WTC11 (cell line): Measurements from ENCODE around the gene AIG1.

Experiments used
- CTCF ChIP-seq: fragments of 200-600 bp; IDR thresholded peaks from 2 replicates; pipeline ENCODE4 v1.8.0; 2022; ENCODE audit warnings: antibody characterized with exemption
- ZNF281 ChIP-seq: sonication (generic); formaldehyde crosslinking; IDR thresholded peaks from 2 replicates; pipeline ENCODE4 v1.8.0; 2023; ENCODE audit warnings: mild to moderate bottlenecking, missing genetic modification reagents

- TF ChIP-seq ZNF281 (no peak), CTCF (no peak)
Observed at GRCh38 chr6:143139239-143139784, 78.6 kb downstream of the AIG1 start.
